MCF 10A (cell line): ENCODE results near the gene ABTB1. TPM values are rescaled to one million over a fixed set of nuclear protein-coding genes. Genes with fewer than 3 reads are reported as not detected.

Experiments used
- BruUV-seq: library from RNA; stranded (reverse); fragments of 400-500 nt; replicated peaks from 2 replicates; lab custom pipeline; 2021; lab: Mats Ljungman, UMichigan
- CTCF ChIA-PET: fragments of 300-600 bp; sonication (Branson Sonifier 250); formaldehyde crosslinking; extraction: SDS; loops from one replicate; lab custom pipeline; 2021; ENCODE audit warnings: antibody characterized with exemption, inconsistent platforms; lab: Yijun Ruan, JAX
- POLR2A ChIA-PET: fragments of 300-600, 350-650 bp; sonication (Branson Sonifier 250); formaldehyde crosslinking; extraction: SDS; loops from one replicate; lab custom pipeline; 2020; ENCODE audit warnings: antibody characterized with exemption, inconsistent platforms; lab: Yijun Ruan, JAX
- DNase-seq: peaks from one replicate; pipeline ENCODE4 v3.0.0-alpha.2; 2018; ENCODE audit not compliant: unreplicated experiment
- H3K27ac Mint-ChIP-seq: one replicate; pipeline ENCODE4 v1.8.0; 2022; ENCODE audit warnings: mild to moderate bottlenecking, low read depth, mixed read lengths; ENCODE audit not compliant: unreplicated experiment
- H3K27me3 Mint-ChIP-seq: one replicate; pipeline ENCODE4 v1.8.0; 2022; ENCODE audit warnings: mixed read lengths; ENCODE audit not compliant: insufficient read depth, unreplicated experiment
- H3K36me3 Mint-ChIP-seq: one replicate; pipeline ENCODE4 v1.8.0; 2022; ENCODE audit warnings: mild to moderate bottlenecking, moderate library complexity, mixed read lengths; ENCODE audit not compliant: insufficient read depth, unreplicated experiment
- H3K4me1 Mint-ChIP-seq: one replicate; pipeline ENCODE4 v1.8.0; 2022; ENCODE audit warnings: mixed read lengths; ENCODE audit not compliant: insufficient read depth, unreplicated experiment
- H3K4me3 Mint-ChIP-seq: one replicate; pipeline ENCODE4 v1.8.0; 2022; ENCODE audit warnings: mild to moderate bottlenecking, moderate library complexity, mixed read lengths; ENCODE audit not compliant: unreplicated experiment
- H3K9me3 Mint-ChIP-seq: one replicate; pipeline ENCODE4 v1.8.0; 2022; ENCODE audit warnings: mixed read lengths; ENCODE audit not compliant: unreplicated experiment
- intact Hi-C: fragments of 100-400 bp; cut with micrococcal nuclease; formaldehyde crosslinking; loops from 2 replicates; pipeline ENCODE4 v1.14.1; 2022
- total RNA-seq: library from RNA; stranded (reverse); gene quantifications from 2 replicates; pipeline ENCODE4 v1.2.3, GENCODE V29; 2022
- TF ChIP-seq, protein P1 (sequence below): fragments of 200-600 bp; IDR thresholded peaks from one replicate; pipeline ENCODE4 v1.8.0; 2022; ENCODE audit warnings: antibody characterized with exemption, mild to moderate bottlenecking; ENCODE audit not compliant: unreplicated experiment

The ABTB1 gene
- total RNA-seq, 1 experiment from 2014 or later, result 9.7 TPM

DNA sequence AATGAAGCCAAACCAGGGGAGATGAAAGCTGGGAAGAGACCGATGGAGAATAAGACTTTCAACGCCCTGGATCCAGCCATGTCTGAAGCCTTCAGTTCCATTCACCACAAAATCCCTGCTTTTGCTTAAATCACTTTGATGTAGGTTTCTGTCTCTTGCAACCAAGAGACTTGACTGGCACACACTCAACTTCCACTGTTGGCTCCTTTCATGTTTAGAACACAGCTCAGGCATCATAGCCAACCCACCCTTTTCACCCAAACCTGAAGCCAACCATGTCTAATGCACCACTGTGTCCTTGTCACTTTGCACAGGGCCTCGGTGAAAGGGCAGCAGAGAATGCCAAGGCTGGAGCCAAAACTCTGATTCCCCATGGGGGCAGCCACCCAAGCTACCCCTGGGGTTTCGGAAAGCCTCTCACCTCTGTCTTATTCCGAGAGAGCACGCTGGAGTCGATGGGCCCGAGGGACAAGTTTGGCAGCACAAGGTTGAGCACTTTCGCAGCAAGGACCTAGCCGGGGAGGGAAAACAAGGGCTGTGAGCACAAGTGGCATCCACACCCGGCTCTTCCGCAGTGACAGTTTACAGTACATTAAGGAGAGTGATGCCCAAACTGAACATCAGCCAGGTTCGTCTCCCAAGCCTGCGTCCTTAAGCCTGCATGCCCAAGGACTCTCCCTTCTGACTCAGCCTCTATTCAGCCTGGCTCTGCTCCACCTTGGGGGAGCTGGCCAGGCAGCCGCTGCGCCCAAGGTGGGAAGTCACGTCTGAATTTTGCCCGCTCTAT lies 37.6 kb downstream of the ABTB1 start:
- Mint-ChIP-seq H3K36me3 (no peaks in the 10 kb centered on the region), H3K27me3 (no peaks in the 10 kb centered on the region), H3K4me1 (peaks cover 7% of the 10 kb centered on the region), H3K4me3 (no peak overlapping the region), H3K27ac (no peak overlapping the region), H3K9me3 (no peaks in the 10 kb centered on the region)
- intact Hi-C loops, result no loop called here
- BruUV-seq, result no TSS peak
- ChIA-PET CTCF (interaction anchor here (1.3 to 1.8 kb wide), 2 partner anchors 14 to 19 kb away, joined by 3 to 8 read pairs; no protein-coding TSS in a partner anchor), POLR2A (no interaction called here)
- TF ChIP-seq, protein P1, sequence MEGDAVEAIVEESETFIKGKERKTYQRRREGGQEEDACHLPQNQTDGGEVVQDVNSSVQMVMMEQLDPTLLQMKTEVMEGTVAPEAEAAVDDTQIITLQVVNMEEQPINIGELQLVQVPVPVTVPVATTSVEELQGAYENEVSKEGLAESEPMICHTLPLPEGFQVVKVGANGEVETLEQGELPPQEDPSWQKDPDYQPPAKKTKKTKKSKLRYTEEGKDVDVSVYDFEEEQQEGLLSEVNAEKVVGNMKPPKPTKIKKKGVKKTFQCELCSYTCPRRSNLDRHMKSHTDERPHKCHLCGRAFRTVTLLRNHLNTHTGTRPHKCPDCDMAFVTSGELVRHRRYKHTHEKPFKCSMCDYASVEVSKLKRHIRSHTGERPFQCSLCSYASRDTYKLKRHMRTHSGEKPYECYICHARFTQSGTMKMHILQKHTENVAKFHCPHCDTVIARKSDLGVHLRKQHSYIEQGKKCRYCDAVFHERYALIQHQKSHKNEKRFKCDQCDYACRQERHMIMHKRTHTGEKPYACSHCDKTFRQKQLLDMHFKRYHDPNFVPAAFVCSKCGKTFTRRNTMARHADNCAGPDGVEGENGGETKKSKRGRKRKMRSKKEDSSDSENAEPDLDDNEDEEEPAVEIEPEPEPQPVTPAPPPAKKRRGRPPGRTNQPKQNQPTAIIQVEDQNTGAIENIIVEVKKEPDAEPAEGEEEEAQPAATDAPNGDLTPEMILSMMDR, result no peak
- DNase-seq, result peak; percentile 53

DNA sequence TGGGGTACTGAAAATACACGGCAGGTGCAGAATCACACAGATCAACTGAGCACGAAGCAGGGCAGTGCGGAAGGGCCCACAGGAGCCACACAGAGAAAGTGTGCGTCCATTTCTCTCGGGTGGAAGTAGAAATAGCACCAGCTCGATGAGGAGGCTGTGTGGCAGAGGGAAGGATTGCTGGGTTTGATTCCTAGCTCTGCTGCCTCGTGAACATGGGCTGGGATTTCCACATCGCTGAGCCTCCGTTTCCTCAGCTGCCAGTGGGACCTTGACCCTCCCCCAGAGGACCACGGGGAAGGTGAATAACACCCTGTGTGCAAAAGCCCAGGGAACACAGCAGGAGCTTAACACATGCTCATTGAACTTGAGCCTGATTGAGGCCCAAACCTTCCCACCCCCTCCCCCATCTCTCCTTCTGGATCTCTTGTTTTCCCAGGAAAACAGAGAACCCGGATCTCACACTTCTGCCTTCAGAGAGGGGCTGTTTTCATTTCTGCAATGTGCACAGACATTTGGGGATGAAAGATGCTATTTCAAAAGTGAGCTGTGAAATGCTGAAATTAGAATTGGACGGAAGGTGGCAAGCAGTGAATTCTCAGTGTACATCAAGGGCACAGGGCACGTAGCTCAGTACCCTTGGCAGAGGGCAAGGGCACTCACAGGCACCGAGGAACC lies 38.4 kb downstream of the ABTB1 start:
- CTCF ChIA-PET, result interaction anchor here (0.8 to 1.8 kb wide), 4 partner anchors 15 to 1186 kb away, joined by 3 to 8 read pairs (median 4); no protein-coding TSS in a partner anchor
- Mint-ChIP-seq H3K27me3 (no peaks in the 10 kb centered on the region), H3K9me3 (no peaks in the 10 kb centered on the region), H3K36me3 (no peaks in the 10 kb centered on the region), H3K27ac (no peak overlapping the region), H3K4me3 (no peak overlapping the region), H3K4me1 (peaks cover 7% of the 10 kb centered on the region)
- POLR2A ChIA-PET, result interaction anchor here (0.7 kb wide), 1 partner anchor 217 kb away, joined by 3 read pairs; no protein-coding TSS in a partner anchor
- BruUV-seq, result no TSS peak
- DNase-seq, result no peak
- TF ChIP-seq, protein P1, result no peak
- intact Hi-C loops, result no loop called here

DNA sequence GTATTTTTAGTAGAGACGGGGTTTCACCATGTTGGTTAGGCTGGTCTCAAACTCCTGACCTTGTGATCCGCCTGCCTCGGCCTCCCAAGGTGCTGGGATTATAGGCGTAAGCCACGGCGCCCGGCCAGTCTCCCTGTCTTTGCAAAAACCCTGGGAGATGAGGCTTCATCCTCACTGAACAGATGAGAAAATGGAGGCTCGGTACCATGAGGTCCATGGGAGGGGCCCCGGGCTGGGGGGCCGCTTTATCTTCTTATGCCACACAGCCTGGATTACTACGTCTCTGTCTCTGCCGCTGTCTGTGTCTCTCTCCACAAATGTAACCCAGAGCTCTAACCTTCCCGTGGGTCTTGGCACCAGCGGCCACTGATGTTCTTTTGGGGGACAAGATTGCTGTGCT lies 39.1 kb downstream of the ABTB1 start:
- TF ChIP-seq, protein P1, result no peak
- H3K4me3 Mint-ChIP-seq, result no peak overlapping the region

DNA sequence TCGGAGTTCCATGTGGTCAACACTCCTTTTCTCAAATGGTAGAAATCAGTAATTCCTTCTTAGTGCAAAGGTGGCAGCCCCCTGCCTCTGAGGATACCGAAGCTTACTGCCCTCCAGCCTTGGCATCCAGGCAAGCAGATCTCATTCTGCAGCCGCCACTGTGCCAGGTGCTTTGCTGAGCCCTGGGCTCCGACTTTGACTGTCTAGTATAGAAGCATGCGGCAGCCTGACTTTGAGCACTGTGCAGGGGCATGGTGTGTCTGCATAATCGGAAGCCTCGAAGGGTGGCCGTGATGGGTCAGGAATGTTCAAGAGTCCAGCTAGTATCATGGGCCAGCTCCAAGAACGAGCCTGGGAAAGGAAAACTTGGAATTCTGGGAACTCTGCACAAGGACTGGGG lies 39.7 kb downstream of the ABTB1 start:
- TF ChIP-seq, protein P1, result no peak
- BruUV-seq, result no TSS peak
- no peaks in the 10 kb centered on the region for H3K27me3 Mint-ChIP-seq
- intact Hi-C loops, result no loop called here
- H3K4me3 Mint-ChIP-seq, result no peak overlapping the region
- ChIA-PET POLR2A (no interaction called here), CTCF (no interaction called here)
- no peak overlapping the region for H3K27ac Mint-ChIP-seq
- H3K9me3 Mint-ChIP-seq, result no peaks in the 10 kb centered on the region
- no peak for DNase-seq
- peaks cover 7% of the 10 kb centered on the region for H3K4me1 Mint-ChIP-seq
- no peaks in the 10 kb centered on the region for H3K36me3 Mint-ChIP-seq

More for the DNA sequence above, 39.1 kb downstream of the ABTB1 start:
- ChIA-PET CTCF (interaction anchor here (0.8 to 1.2 kb wide), 2 partner anchors 36 to 1186 kb away, joined by 4 read pairs; no protein-coding TSS in a partner anchor), POLR2A (interaction anchor here (0.7 kb wide), 1 partner anchor 218 kb away, joined by 3 read pairs; no protein-coding TSS in a partner anchor)
- H3K36me3 Mint-ChIP-seq, result no peaks in the 10 kb centered on the region
- no peaks in the 10 kb centered on the region for H3K27me3 Mint-ChIP-seq
- DNase-seq, result no peak
- no peak overlapping the region for H3K27ac Mint-ChIP-seq
- intact Hi-C loops, result no loop called here
- H3K4me1 Mint-ChIP-seq, result peaks cover 7% of the 10 kb centered on the region
- no peaks in the 10 kb centered on the region for H3K9me3 Mint-ChIP-seq
- BruUV-seq, result no TSS peak
